H1 (cell line): ENCODE measurements around the gene ZNF677. TPM values are rescaled to one million over a fixed set of nuclear protein-coding genes. Genes with fewer than 3 reads are reported as not detected.
"Not testable (repeated sequence)": the region's sequence is repeated elsewhere in the genome, so short reads cannot be mapped to it uniquely, and the experiment has no call there.

ENCODE experiments used
- CTCF ChIA-PET: fragments of 300-600 bp; sonication (Branson Sonifier 250); formaldehyde crosslinking; loops from one replicate; lab custom pipeline; 2021; ENCODE audit not compliant: partially characterized antibody; lab: Charles Lee
- POLR2A ChIA-PET: fragments of 300-600 bp; sonication (Branson Sonifier 250); formaldehyde crosslinking; loops from one replicate; lab custom pipeline; 2021; ENCODE audit warnings: inconsistent platforms; ENCODE audit not compliant: partially characterized antibody; lab: Charles Lee
- DNase-seq, 2 experiments: peaks; one replicate each; pipeline versions ENCODE4 v3.0.0 to v3.0.0-alpha.2; 2010 to 2022; ENCODE audit warnings: low spot score in 2 of 2, low read depth in 1 of 2, mixed read lengths in 1 of 2
- FAIRE-seq: peaks from 2 replicates; lab custom pipeline; 2011; peaks lifted over from hg19 to GRCh38; lab: Jason Lieb, UNC
- H2AFZ ChIP-seq: 2 replicates; pipeline ENCODE4 v1.8.1; 2012; ENCODE audit warnings: low read length, inconsistent platforms
- H2AK5ac ChIP-seq: 2 replicates; pipeline ENCODE4 v1.6.1; 2013; ENCODE audit warnings: low read depth, low read length
- H2BK120ac ChIP-seq: replicated peaks from 2 replicates; pipeline ENCODE3; 2013; ENCODE audit warnings: low read depth, low read length, inconsistent platforms
- H2BK12ac ChIP-seq: 2 replicates; pipeline ENCODE4 v1.6.1; 2013; ENCODE audit warnings: low read depth, low read length
- H2BK15ac ChIP-seq: 2 replicates; pipeline ENCODE4 v1.6.1; 2013; ENCODE audit warnings: low read length
- H2BK20ac ChIP-seq: 2 replicates; pipeline ENCODE4 v1.6.1; 2013; ENCODE audit warnings: low read length
- H2BK5ac ChIP-seq: 2 replicates; pipeline ENCODE4 v1.6.1; 2013; ENCODE audit warnings: low read depth, low read length
- H3K14ac ChIP-seq: 2 replicates; pipeline ENCODE4 v1.6.1; 2013; ENCODE audit warnings: inconsistent platforms; ENCODE audit not compliant: insufficient read length
- H3K18ac ChIP-seq: 2 replicates; pipeline ENCODE4 v1.6.1; 2013; ENCODE audit warnings: low read length; ENCODE audit errors: extremely low read depth
- H3K23ac ChIP-seq: 2 replicates; pipeline ENCODE4 v1.6.1; 2013; ENCODE audit warnings: inconsistent platforms; ENCODE audit not compliant: insufficient read length
- H3K23me2 ChIP-seq: 2 replicates; pipeline ENCODE4 v1.6.1; 2013; ENCODE audit warnings: low read depth, low read length
- H3K27ac ChIP-seq: 2 replicates; pipeline ENCODE4 v1.6.1; 2011; ENCODE audit warnings: low read depth, low read length, inconsistent platforms
- H3K27me3 ChIP-seq, 4 experiments: replicated peaks in 1 of 4; 1 replicate in 1 of 4; 2 replicates in 3 of 4; pipeline versions ENCODE4 v1.6.1 to v1.8.1; 2011 to 2013; ENCODE audit warnings: low read length in 3 of 4, mild to moderate bottlenecking in 3 of 4, inconsistent platforms in 2 of 4, mixed read lengths in 2 of 4, moderate library complexity in 1 of 4; ENCODE audit not compliant: control insufficient read depth in 3 of 4, insufficient read depth in 3 of 4; ENCODE audit errors: extremely low read depth in 1 of 4
- H3K36me3 ChIP-seq, 4 experiments: 2 replicates each; pipeline versions ENCODE4 v1.6.1 to v1.8.1; 2011 to 2013; ENCODE audit warnings: mild to moderate bottlenecking in 4 of 4, low read length in 3 of 4, moderate library complexity in 2 of 4, control low read depth in 1 of 4, inconsistent platforms in 1 of 4; ENCODE audit not compliant: insufficient read depth in 4 of 4, control insufficient read depth in 2 of 4
- H3K4ac ChIP-seq: replicated peaks from 2 replicates; pipeline ENCODE3; 2013; ENCODE audit warnings: low read length, low read depth, mixed read lengths, inconsistent platforms; ENCODE audit not compliant: insufficient read length
- H3K4me1 ChIP-seq, 4 experiments: replicated peaks in 1 of 4; 1 replicate in 1 of 4; 2 replicates in 3 of 4; pipeline versions ENCODE4 v1.6.1 to v1.8.1; 2011 to 2013; ENCODE audit warnings: low read length in 3 of 4, inconsistent platforms in 2 of 4, mixed read lengths in 1 of 4; ENCODE audit not compliant: insufficient read depth in 4 of 4, control insufficient read depth in 3 of 4
- H3K4me2 ChIP-seq, 2 experiments: 2 replicates each; pipeline versions ENCODE4 v1.6.1 to v1.8.1; 2011 to 2013; ENCODE audit warnings: low read depth in 2 of 2, low read length in 2 of 2, control low read depth in 1 of 2, inconsistent platforms in 1 of 2, mild to moderate bottlenecking in 1 of 2; ENCODE audit not compliant: insufficient read depth in 1 of 2
- H3K4me3 ChIP-seq, 4 experiments: fragments of 200-600, 300-600 bp in 1 of 4; sonication (generic), shearing (Covaris generic), sonication (Bioruptor Twin) in 1 of 4; 2 replicates each; pipeline versions ENCODE4 v1.5.1 to v1.8.1; 2011 to 2016; ENCODE audit warnings: low read length in 4 of 4, low read depth in 3 of 4, control low read depth in 2 of 4, inconsistent platforms in 2 of 4, mild to moderate bottlenecking in 2 of 4, mixed read lengths in 1 of 4, moderate library complexity in 1 of 4; ENCODE audit not compliant: insufficient read depth in 2 of 4; ENCODE audit errors: extremely low read depth in 1 of 4
- H3K56ac ChIP-seq: replicated peaks from 2 replicates; pipeline ENCODE3; 2013; ENCODE audit warnings: low read depth, mild to moderate bottlenecking, mixed read lengths, low read length, inconsistent platforms; ENCODE audit not compliant: insufficient read length
- H3K79me1 ChIP-seq: 2 replicates; pipeline ENCODE4 v1.6.1; 2013; ENCODE audit warnings: low read depth, low read length, control low read depth
- H3K79me2 ChIP-seq, 2 experiments: 2 replicates each; pipeline versions ENCODE4 v1.6.1 to v1.8.1; 2012 to 2013; ENCODE audit warnings: low read length in 2 of 2, mild to moderate bottlenecking in 2 of 2, inconsistent platforms in 1 of 2; ENCODE audit not compliant: insufficient read depth in 2 of 2, control insufficient read depth in 1 of 2
- H3K9ac ChIP-seq, 4 experiments: replicated peaks in 1 of 4; 1 replicate in 1 of 4; 2 replicates in 3 of 4; pipeline versions ENCODE4 v1.6.1 to v1.8.1; 2011 to 2013; ENCODE audit warnings: low read depth in 3 of 4, low read length in 3 of 4, control low read depth in 2 of 4, mild to moderate bottlenecking in 2 of 4, moderate library complexity in 2 of 4, inconsistent platforms in 1 of 4; ENCODE audit errors: extremely low read depth in 1 of 4
- H3K9me3 ChIP-seq, 2 experiments: 2 replicates each; pipeline versions ENCODE4 v1.6.1 to v1.8.1; 2012 to 2013; ENCODE audit warnings: mild to moderate bottlenecking in 2 of 2, moderate library complexity in 2 of 2, control low read depth in 1 of 2, inconsistent platforms in 1 of 2, low read depth in 1 of 2, low read length in 1 of 2, mixed read lengths in 1 of 2; ENCODE audit not compliant: insufficient read depth in 2 of 2
- H4K20me1 ChIP-seq, 2 experiments: replicated peaks in 1 of 2; 2 replicates each; pipeline versions ENCODE3 to v1.8.1; 2011 to 2013; ENCODE audit warnings: inconsistent platforms in 2 of 2, low read length in 2 of 2, mild to moderate bottlenecking in 1 of 2; ENCODE audit not compliant: insufficient read depth in 2 of 2, control insufficient read depth in 1 of 2
- H4K5ac ChIP-seq: 2 replicates; pipeline ENCODE4 v1.6.1; 2013; ENCODE audit warnings: low read length, low read depth, mixed read lengths, inconsistent platforms; ENCODE audit not compliant: insufficient read length
- H4K8ac ChIP-seq: 2 replicates; pipeline ENCODE4 v1.8.0; 2013; ENCODE audit warnings: mild to moderate bottlenecking, moderate library complexity, low read length, inconsistent platforms; ENCODE audit not compliant: insufficient read depth; ENCODE audit errors: extremely low read depth
- H4K91ac ChIP-seq: replicated peaks from 2 replicates; pipeline ENCODE3; 2013; ENCODE audit warnings: low read length, mixed read lengths, inconsistent platforms; ENCODE audit not compliant: insufficient read length
- WGBS, 2 experiments: shearing (Covaris generic) in 1 of 2; methylation state at CpG; one replicate each; pipeline versions ENCODE4 v1.1.6 to v1.1.7; 2013 to 2015; ENCODE audit warnings: low lambda C conversion rate in 2 of 2, mixed read lengths in 2 of 2, inconsistent platforms in 1 of 2, low coverage in 1 of 2, missing lambda C conversion rate in 1 of 2; ENCODE audit not compliant: insufficient replicate concordance in 2 of 2, insufficient coverage in 1 of 2, insufficient read length in 1 of 2; ENCODE audit errors: extremely low coverage in 1 of 2, missing lambda C conversion rate in 1 of 2; 5-methylcytosine and 5-hydroxymethylcytosine counted together
- polyA plus RNA-seq, 7 experiments: library from polyadenylated mRNA; depleted of rRNA in 3 of 7; stranded (reverse) in 5 of 7; unstranded in 2 of 7; fragments of >200 nt in 5 of 7; fragments of 200-250 nt in 2 of 7; gene quantifications; 1 replicate in 5 of 7; 2 replicates in 1 of 7; 4 replicates in 1 of 7; pipeline versions ENCODE4 v1.2.1 to v1.2.3, GENCODE V29; 2011 to 2013; ENCODE audit warnings: missing spikeins in 2 of 7, mixed read lengths in 2 of 7
- total RNA-seq: library from RNA; stranded (reverse); fragmentation: NEBNext Ultra II Directional; extraction: Animal tissue kit (Norgen Biotek cat#: 25700); gene quantifications from 2 replicates; pipeline ENCODE4 v1.2.1, GENCODE V29; 2021

Gene ZNF677
- total and polyA plus RNA-seq, 2 of the 8 experiments (the other 6 are each of a cell fraction or from before 2014, with no cell fraction given) = 29.6 to 37.0 TPM

DNA sequence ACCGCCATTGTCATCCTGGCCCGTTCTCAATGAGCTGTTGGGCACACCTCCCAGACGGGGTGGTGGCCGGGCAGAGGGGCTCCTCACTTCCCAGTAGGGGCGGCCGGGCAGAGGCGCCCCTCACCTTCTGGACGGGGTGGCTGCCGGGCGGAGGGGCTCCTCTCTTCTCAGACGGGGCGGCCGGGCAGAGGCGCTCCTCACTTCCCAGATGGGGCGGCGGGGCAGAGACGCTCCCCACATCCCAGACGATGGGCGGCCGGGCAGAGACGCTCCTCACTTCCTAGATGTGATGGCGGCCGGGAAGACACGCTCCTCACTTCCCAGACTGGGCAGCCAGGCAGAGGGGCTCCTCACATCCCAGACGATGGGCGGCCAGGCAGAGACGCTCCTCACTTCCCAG is 15.2 kb upstream of the ZNF677 start:
- WGBS, 2 experiments = 100% methylated on average over 1 of the region's 27 CpGs; no CpG with 5 or more reads in 1 of the 2 experiments
- POLR2A ChIA-PET, FAIRE-seq: not testable (repeated sequence)

DNA sequence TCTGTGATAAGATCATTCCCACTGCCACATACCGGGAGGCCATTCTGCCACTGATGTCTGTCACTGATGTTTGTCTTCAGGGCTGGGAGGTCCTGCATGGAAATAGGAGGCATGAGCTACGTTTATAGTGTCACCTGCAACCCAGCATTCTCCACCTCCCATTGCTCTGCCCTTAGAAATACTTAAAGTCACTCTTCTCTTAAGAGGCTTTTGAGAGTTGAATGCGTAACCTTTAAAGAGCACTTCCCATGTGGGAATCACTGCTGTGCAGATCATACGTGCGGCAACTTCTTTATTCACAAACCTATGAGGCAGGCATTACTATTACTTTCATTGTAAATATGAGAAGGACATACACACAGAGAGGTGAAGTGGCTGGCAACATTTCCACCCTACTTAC is 12.9 kb upstream of the ZNF677 start, which contains the start of gene VN1R4:
Gene VN1R4, minus strand, starts transcription at position 101 of the 400 bp plus-strand sequence. Its CDS starts 58 bp downstream, at position 43.
- H3K79me1 ChIP-seq, H2BK120ac ChIP-seq, H4K91ac ChIP-seq, H2AFZ ChIP-seq, H3K4me2 ChIP-seq, H3K18ac ChIP-seq, H3K9ac ChIP-seq, CTCF ChIA-PET, H3K14ac ChIP-seq, POLR2A ChIA-PET, H3K27ac ChIP-seq, H2BK5ac ChIP-seq, H3K27me3 ChIP-seq, H2BK20ac ChIP-seq, H3K23me2 ChIP-seq, H3K56ac ChIP-seq, H4K8ac ChIP-seq, DNase-seq, H2AK5ac ChIP-seq, H3K36me3 ChIP-seq, H2BK12ac ChIP-seq, H3K4me3 ChIP-seq, H2BK15ac ChIP-seq, H3K79me2 ChIP-seq, H3K4ac ChIP-seq, H4K5ac ChIP-seq, H3K4me1 ChIP-seq, H3K23ac ChIP-seq, H4K20me1 ChIP-seq: not testable (repeated sequence)
- H3K9me3 ChIP-seq = peaks cover 11 to 19% of the 10 kb centered on the region in 2 experiments; a peak in 3 of 4 replicates
- WGBS, 2 experiments = 95% methylated on average over 4 of the region's 5 CpGs; no CpG with 5 or more reads in 1 of the 2 experiments
- FAIRE-seq = peak; percentile 71

More for the DNA sequence above, 15.2 kb upstream of the ZNF677 start:
- H4K8ac ChIP-seq, H3K4me3 ChIP-seq, H3K79me2 ChIP-seq, H2BK15ac ChIP-seq, H2AK5ac ChIP-seq, H4K5ac ChIP-seq, H3K14ac ChIP-seq, H2BK120ac ChIP-seq, H2BK20ac ChIP-seq, CTCF ChIA-PET, H2BK5ac ChIP-seq, H3K23me2 ChIP-seq, H4K20me1 ChIP-seq, H2BK12ac ChIP-seq, H3K56ac ChIP-seq, H3K4me2 ChIP-seq, H4K91ac ChIP-seq, H3K4me1 ChIP-seq, H3K36me3 ChIP-seq, H3K4ac ChIP-seq, H3K18ac ChIP-seq, H3K23ac ChIP-seq, H3K9ac ChIP-seq, H3K27me3 ChIP-seq, H2AFZ ChIP-seq, H3K27ac ChIP-seq, H3K79me1 ChIP-seq, DNase-seq: not testable (repeated sequence)
- peaks cover 12 to 19% of the 10 kb centered on the region in 2 experiments; a peak in 3 of 4 replicates for H3K9me3 ChIP-seq
